ENCODE data around the gene RHEB. TPM values are rescaled to one million over a fixed set of nuclear protein-coding genes. Genes with fewer than 3 reads are reported as not detected.

Gene RHEB
- polyA plus RNA-seq, 1 donor from 2014 or later = 289 TPM

GRCh38 chr7:151438864-151439601, 80.7 kb downstream of the RHEB start:
- peak overlapping the region; percentile 56 for H3K4me3 ChIP-seq (ENCODE audit: low read length)
- H4K20me1 ChIP-seq (ENCODE audit: insufficient read depth) = no peaks in the 10 kb centered on the region
- H3K27me3 ChIP-seq (ENCODE audit: insufficient read depth, low read depth, low read length) = peaks cover 15% of the 10 kb centered on the region
- TF ChIP-seq TAF1 (IDR thresholded peaks at IDR 0.05; ENCODE audit: low read depth) (no peak), CTCF (IDR thresholded peaks at IDR 0.05; ENCODE audit: poor library complexity, severe bottlenecking) (no peak), RAD21 (conservative IDR thresholded peaks at IDR 0.05) (no peak), EP300 (conservative IDR thresholded peaks at IDR 0.05; ENCODE audit: poor library complexity, severe bottlenecking) (no peak), SMC3 (conservative IDR thresholded peaks at IDR 0.05; ENCODE audit: poor library complexity) (no peak)
- H3K27ac ChIP-seq (ENCODE audit: low read length) = no peak overlapping the region
- no peaks in the 10 kb centered on the region for H3K36me3 ChIP-seq (ENCODE audit: insufficient read depth, low read length)
- H3K9me2 ChIP-seq (ENCODE audit: insufficient read depth, low read length) = no peaks in the 10 kb centered on the region
- no peaks in the 10 kb centered on the region for H3K79me2 ChIP-seq (replicated peaks; ENCODE audit: insufficient read depth, low read length)
- no peak overlapping the region for H3K4me2 ChIP-seq (ENCODE audit: low read length)
- H3K9ac ChIP-seq (ENCODE audit: low read length) = no peak overlapping the region
- no peaks in the 10 kb centered on the region for H3K9me3 ChIP-seq (ENCODE audit: low read length)
- no peaks in the 10 kb centered on the region for H3F3A ChIP-seq (ENCODE audit: insufficient read depth, low read length, poor library complexity, severe bottlenecking)
- H2AFZ ChIP-seq (ENCODE audit: low read depth, low read length) = no peak overlapping the region

GRCh38 chr7:151437866-151438516, 81.7 kb downstream of the RHEB start:
- no peak overlapping the region for H3K4me2 ChIP-seq (ENCODE audit: low read length)
- no peak overlapping the region for H3K4me3 ChIP-seq (ENCODE audit: low read length)
- no peak overlapping the region for H2AFZ ChIP-seq (ENCODE audit: low read depth, low read length)
- no peak overlapping the region for H3K27ac ChIP-seq (ENCODE audit: low read length)
- no peaks in the 10 kb centered on the region for H4K20me1 ChIP-seq (ENCODE audit: insufficient read depth)
- TF ChIP-seq EP300 (conservative IDR thresholded peaks at IDR 0.05; ENCODE audit: poor library complexity, severe bottlenecking) (no peak), RAD21 (conservative IDR thresholded peaks at IDR 0.05) (no peak), SMC3 (conservative IDR thresholded peaks at IDR 0.05; ENCODE audit: poor library complexity) (no peak), REST (IDR thresholded peaks at IDR 0.05; ENCODE audit: borderline replicate concordance) (no peak), EZH2 (IDR thresholded peaks at IDR 0.05; ENCODE audit: borderline replicate concordance, insufficient read depth, low read length, poor library complexity, severe bottlenecking) (no peak), TAF1 (IDR thresholded peaks at IDR 0.05; ENCODE audit: low read depth) (no peak), CTCF (IDR thresholded peaks at IDR 0.05; ENCODE audit: poor library complexity, severe bottlenecking) (no peak), MXI1 (conservative IDR thresholded peaks at IDR 0.05; ENCODE audit: poor library complexity, severe bottlenecking) (no peak), POLR2AphosphoS5 (IDR thresholded peaks at IDR 0.05) (no peak)
- H3K79me2 ChIP-seq (replicated peaks; ENCODE audit: insufficient read depth, low read length) = no peaks in the 10 kb centered on the region
- H3K9me3 ChIP-seq (ENCODE audit: low read length) = no peaks in the 10 kb centered on the region
- H3K36me3 ChIP-seq (ENCODE audit: insufficient read depth, low read length) = no peaks in the 10 kb centered on the region
- H3F3A ChIP-seq (ENCODE audit: insufficient read depth, low read length, poor library complexity, severe bottlenecking) = no peaks in the 10 kb centered on the region
- no peaks in the 10 kb centered on the region for H3K9me2 ChIP-seq (ENCODE audit: insufficient read depth, low read length)
- peaks cover 15% of the 10 kb centered on the region for H3K27me3 ChIP-seq (ENCODE audit: insufficient read depth, low read depth, low read length)
- no peak overlapping the region for H3K9ac ChIP-seq (ENCODE audit: low read length)

Measured in neural cell (in vitro differentiated cells).